GM23338 (cell line): ENCODE measurements around the gene ARHGEF11.

ENCODE experiments used
- CREB1 ChIP-seq: fragments of 250-450 bp; sonication (Bioruptor Pico); IDR thresholded peaks from 2 replicates; pipeline ENCODE4 v1.5.0; 2020; ENCODE audit warnings: low read depth, mild to moderate bottlenecking, moderate library complexity
- EZH2 ChIP-seq: fragments of 200-600 bp; sonication (generic); IDR thresholded peaks from one replicate; pipeline ENCODE4 v1.8.0; 2017; ENCODE audit warnings: antibody characterized with exemption, mild to moderate bottlenecking, low read depth; ENCODE audit not compliant: unreplicated experiment
- EZH2phosphoT487 ChIP-seq: fragments of 200-600 bp; sonication (generic); IDR thresholded peaks from one replicate; pipeline ENCODE4 v1.8.1; 2018; ENCODE audit warnings: antibody characterized with exemption; ENCODE audit not compliant: unreplicated experiment
- NANOG ChIP-seq: IDR thresholded peaks from 2 replicates; pipeline ENCODE4 v1.6.1; 2016; ENCODE audit warnings: antibody characterized with exemption, borderline replicate concordance
- POLR2AphosphoS5 ChIP-seq: IDR thresholded peaks from 2 replicates; pipeline ENCODE4 v1.6.1; 2016; ENCODE audit warnings: antibody characterized with exemption, low read depth
- ZNF114 ChIP-seq: fragments of 250-450 bp; sonication (Bioruptor Pico); IDR thresholded peaks from 2 replicates; pipeline ENCODE4 v1.5.0; 2020; ENCODE audit warnings: mild to moderate bottlenecking, moderate library complexity
- ZNF331 ChIP-seq: fragments of 250-450 bp; sonication (Bioruptor Pico); IDR thresholded peaks from 2 replicates; pipeline ENCODE4 v1.5.0; 2020; ENCODE audit warnings: low read depth, mild to moderate bottlenecking, moderate library complexity
- TF ChIP-seq, protein P1 (sequence below), 2 experiments: fragments of 200-600 bp in 1 of 2; sonication (generic) in 1 of 2; conservative IDR thresholded peaks; 2 replicates each; pipeline versions ENCODE4 v1.5.1 to v1.6.1; 2016 to 2017; ENCODE audit warnings: antibody characterized with exemption in 2 of 2, low read depth in 2 of 2, mild to moderate bottlenecking in 2 of 2, moderate library complexity in 1 of 2
- TF ChIP-seq, protein P2 (sequence below): fragments of 250-450 bp; sonication (Bioruptor Pico); IDR thresholded peaks from 2 replicates; pipeline ENCODE4 v1.5.0; 2020; ENCODE audit warnings: mild to moderate bottlenecking, moderate library complexity
- TF ChIP-seq, protein P3 (sequence below): IDR thresholded peaks from one replicate; pipeline ENCODE4 v1.6.1; 2018; ENCODE audit warnings: antibody characterized with exemption; ENCODE audit not compliant: unreplicated experiment

DNA sequence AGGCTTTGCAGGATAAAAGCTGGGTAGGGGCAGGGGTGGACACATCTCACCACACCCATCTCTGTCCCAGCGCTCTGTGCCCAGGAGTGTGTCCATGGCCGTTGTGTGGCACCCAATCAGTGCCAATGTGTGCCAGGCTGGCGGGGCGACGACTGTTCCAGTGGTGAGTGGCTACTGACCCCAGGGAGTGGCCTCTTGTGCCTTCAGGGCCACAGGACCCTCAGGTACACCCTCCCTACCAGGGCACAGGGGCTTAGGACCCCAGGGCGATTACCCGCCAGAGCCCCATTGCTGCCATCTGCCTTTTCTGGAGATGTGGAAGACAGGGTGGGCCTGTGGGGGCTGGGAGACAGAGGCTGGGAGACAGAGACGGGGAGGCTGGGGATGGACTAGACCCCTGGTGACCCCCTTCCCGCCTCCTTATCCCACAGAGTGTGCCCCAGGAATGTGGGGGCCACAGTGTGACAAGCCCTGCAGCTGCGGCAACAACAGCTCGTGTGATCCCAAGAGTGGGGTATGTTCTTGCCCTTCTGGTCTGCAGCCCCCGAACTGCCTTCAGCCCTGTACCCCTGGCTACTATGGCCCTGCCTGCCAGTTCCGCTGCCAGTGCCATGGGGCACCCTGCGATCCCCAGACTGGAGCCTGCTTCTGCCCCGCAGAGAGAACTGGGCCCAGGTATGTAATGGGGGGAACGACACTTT is 139.2 kb downstream of the ARHGEF11 start:
- TF ChIP-seq, protein P1, sequence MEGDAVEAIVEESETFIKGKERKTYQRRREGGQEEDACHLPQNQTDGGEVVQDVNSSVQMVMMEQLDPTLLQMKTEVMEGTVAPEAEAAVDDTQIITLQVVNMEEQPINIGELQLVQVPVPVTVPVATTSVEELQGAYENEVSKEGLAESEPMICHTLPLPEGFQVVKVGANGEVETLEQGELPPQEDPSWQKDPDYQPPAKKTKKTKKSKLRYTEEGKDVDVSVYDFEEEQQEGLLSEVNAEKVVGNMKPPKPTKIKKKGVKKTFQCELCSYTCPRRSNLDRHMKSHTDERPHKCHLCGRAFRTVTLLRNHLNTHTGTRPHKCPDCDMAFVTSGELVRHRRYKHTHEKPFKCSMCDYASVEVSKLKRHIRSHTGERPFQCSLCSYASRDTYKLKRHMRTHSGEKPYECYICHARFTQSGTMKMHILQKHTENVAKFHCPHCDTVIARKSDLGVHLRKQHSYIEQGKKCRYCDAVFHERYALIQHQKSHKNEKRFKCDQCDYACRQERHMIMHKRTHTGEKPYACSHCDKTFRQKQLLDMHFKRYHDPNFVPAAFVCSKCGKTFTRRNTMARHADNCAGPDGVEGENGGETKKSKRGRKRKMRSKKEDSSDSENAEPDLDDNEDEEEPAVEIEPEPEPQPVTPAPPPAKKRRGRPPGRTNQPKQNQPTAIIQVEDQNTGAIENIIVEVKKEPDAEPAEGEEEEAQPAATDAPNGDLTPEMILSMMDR (conservative IDR thresholded peaks at IDR 0.05; ENCODE audit: low read depth in 2 of 2) = no peak
- no peak for TF ChIP-seq EZH2
- TF ChIP-seq EZH2phosphoT487 = no peak
- TF ChIP-seq, protein P2, sequence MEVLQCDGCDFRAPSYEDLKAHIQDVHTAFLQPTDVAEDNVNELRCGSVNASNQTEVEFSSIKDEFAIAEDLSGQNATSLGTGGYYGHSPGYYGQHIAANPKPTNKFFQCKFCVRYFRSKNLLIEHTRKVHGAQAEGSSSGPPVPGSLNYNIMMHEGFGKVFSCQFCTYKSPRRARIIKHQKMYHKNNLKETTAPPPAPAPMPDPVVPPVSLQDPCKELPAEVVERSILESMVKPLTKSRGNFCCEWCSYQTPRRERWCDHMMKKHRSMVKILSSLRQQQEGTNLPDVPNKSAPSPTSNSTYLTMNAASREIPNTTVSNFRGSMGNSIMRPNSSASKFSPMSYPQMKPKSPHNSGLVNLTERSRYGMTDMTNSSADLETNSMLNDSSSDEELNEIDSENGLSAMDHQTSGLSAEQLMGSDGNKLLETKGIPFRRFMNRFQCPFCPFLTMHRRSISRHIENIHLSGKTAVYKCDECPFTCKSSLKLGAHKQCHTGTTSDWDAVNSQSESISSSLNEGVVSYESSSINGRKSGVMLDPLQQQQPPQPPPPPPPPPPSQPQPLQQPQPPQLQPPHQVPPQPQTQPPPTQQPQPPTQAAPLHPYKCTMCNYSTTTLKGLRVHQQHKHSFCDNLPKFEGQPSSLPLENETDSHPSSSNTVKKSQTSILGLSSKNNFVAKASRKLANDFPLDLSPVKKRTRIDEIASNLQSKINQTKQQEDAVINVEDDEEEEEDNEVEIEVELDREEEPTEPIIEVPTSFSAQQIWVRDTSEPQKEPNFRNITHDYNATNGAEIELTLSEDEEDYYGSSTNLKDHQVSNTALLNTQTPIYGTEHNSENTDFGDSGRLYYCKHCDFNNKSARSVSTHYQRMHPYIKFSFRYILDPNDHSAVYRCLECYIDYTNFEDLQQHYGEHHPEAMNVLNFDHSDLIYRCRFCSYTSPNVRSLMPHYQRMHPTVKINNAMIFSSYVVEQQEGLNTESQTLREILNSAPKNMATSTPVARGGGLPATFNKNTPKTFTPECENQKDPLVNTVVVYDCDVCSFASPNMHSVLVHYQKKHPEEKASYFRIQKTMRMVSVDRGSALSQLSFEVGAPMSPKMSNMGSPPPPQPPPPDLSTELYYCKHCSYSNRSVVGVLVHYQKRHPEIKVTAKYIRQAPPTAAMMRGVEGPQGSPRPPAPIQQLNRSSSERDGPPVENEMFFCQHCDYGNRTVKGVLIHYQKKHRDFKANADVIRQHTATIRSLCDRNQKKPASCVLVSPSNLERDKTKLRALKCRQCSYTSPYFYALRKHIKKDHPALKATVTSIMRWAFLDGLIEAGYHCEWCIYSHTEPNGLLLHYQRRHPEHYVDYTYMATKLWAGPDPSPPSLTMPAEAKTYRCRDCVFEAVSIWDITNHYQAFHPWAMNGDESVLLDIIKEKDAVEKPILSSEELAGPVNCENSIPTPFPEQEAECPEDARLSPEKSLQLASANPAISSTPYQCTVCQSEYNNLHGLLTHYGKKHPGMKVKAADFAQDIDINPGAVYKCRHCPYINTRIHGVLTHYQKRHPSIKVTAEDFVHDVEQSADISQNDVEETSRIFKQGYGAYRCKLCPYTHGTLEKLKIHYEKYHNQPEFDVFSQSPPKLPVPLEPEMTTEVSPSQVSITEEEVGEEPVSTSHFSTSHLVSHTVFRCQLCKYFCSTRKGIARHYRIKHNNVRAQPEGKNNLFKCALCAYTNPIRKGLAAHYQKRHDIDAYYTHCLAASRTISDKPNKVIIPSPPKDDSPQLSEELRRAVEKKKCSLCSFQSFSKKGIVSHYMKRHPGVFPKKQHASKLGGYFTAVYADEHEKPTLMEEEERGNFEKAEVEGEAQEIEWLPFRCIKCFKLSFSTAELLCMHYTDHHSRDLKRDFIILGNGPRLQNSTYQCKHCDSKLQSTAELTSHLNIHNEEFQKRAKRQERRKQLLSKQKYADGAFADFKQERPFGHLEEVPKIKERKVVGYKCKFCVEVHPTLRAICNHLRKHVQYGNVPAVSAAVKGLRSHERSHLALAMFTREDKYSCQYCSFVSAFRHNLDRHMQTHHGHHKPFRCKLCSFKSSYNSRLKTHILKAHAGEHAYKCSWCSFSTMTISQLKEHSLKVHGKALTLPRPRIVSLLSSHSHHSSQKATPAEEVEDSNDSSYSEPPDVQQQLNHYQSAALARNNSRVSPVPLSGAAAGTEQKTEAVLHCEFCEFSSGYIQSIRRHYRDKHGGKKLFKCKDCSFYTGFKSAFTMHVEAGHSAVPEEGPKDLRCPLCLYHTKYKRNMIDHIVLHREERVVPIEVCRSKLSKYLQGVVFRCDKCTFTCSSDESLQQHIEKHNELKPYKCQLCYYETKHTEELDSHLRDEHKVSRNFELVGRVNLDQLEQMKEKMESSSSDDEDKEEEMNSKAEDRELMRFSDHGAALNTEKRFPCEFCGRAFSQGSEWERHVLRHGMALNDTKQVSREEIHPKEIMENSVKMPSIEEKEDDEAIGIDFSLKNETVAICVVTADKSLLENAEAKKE (CRISPR knock-in tag) = no peak
- TF ChIP-seq POLR2AphosphoS5 = no peak
- TF ChIP-seq CREB1 (CRISPR knock-in tag) = no peak
- TF ChIP-seq, protein P3, sequence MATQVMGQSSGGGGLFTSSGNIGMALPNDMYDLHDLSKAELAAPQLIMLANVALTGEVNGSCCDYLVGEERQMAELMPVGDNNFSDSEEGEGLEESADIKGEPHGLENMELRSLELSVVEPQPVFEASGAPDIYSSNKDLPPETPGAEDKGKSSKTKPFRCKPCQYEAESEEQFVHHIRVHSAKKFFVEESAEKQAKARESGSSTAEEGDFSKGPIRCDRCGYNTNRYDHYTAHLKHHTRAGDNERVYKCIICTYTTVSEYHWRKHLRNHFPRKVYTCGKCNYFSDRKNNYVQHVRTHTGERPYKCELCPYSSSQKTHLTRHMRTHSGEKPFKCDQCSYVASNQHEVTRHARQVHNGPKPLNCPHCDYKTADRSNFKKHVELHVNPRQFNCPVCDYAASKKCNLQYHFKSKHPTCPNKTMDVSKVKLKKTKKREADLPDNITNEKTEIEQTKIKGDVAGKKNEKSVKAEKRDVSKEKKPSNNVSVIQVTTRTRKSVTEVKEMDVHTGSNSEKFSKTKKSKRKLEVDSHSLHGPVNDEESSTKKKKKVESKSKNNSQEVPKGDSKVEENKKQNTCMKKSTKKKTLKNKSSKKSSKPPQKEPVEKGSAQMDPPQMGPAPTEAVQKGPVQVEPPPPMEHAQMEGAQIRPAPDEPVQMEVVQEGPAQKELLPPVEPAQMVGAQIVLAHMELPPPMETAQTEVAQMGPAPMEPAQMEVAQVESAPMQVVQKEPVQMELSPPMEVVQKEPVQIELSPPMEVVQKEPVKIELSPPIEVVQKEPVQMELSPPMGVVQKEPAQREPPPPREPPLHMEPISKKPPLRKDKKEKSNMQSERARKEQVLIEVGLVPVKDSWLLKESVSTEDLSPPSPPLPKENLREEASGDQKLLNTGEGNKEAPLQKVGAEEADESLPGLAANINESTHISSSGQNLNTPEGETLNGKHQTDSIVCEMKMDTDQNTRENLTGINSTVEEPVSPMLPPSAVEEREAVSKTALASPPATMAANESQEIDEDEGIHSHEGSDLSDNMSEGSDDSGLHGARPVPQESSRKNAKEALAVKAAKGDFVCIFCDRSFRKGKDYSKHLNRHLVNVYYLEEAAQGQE = no peak
- no peak for TF ChIP-seq ZNF331 (CRISPR knock-in tag)
- TF ChIP-seq NANOG = no peak
- TF ChIP-seq ZNF114 (CRISPR knock-in tag) = no peak
